Neural crest cell (in vitro differentiated cells): ENCODE results near the gene HMGCS2. TPM values are rescaled to one million over a fixed set of nuclear protein-coding genes. Genes with fewer than 3 reads are reported as not detected.

Experiments used
- DNase-seq: peaks from one replicate; pipeline ENCODE4 v3.0.0; 2021; ENCODE audit warnings: low read depth, mixed read lengths, low spot score
- H3K27ac Mint-ChIP-seq: one replicate; pipeline ENCODE4 v1.8.0; 2021; ENCODE audit warnings: mild to moderate bottlenecking, mixed read lengths; ENCODE audit not compliant: unreplicated experiment
- H3K27me3 Mint-ChIP-seq: 2 replicates; pipeline ENCODE4 v1.8.0; 2021; ENCODE audit warnings: low read depth, mild to moderate bottlenecking, mixed read lengths
- H3K36me3 Mint-ChIP-seq: 2 replicates; pipeline ENCODE4 v1.8.0; 2021; ENCODE audit warnings: low read depth, mild to moderate bottlenecking, mixed read lengths
- H3K4me1 Mint-ChIP-seq: 2 replicates; pipeline ENCODE4 v1.8.0; 2021; ENCODE audit warnings: mixed read lengths
- H3K4me3 Mint-ChIP-seq: one replicate; pipeline ENCODE4 v1.8.0; 2021; ENCODE audit warnings: mild to moderate bottlenecking, mixed read lengths
- H3K9me3 Mint-ChIP-seq: 2 replicates; pipeline ENCODE4 v1.8.0; 2021; ENCODE audit warnings: mixed read lengths
- CTCF ChIP-seq: fragments of 200-600 bp; sonication (generic); conservative IDR thresholded peaks from 2 replicates; pipeline ENCODE4 v1.5.0; 2021; ENCODE audit warnings: antibody characterized with exemption, mild to moderate bottlenecking
- total RNA-seq: library from RNA; stranded (reverse); gene quantifications from 2 replicates; pipeline ENCODE4 v1.2.1, GENCODE V29; 2021

Gene HMGCS2
- total RNA-seq, 1 donor from 2014 or later: not detected

GRCh38 chr1:119748040-119748439 is 20.7 kb downstream of the HMGCS2 start:
- H3K27me3 Mint-ChIP-seq: peaks cover 6% of the 10 kb centered on the region
- TF ChIP-seq CTCF: no peak
- peaks cover 2% of the 10 kb centered on the region for H3K9me3 Mint-ChIP-seq
- no peak for DNase-seq
- H3K27ac Mint-ChIP-seq: no peak overlapping the region
- H3K36me3 Mint-ChIP-seq: peaks cover 7% of the 10 kb centered on the region
- H3K4me3 Mint-ChIP-seq: no peak overlapping the region
- H3K4me1 Mint-ChIP-seq: peaks cover 9% of the 10 kb centered on the region

- peaks cover 2% of the 10 kb centered on the region for H3K9me3 Mint-ChIP-seq
- no peak overlapping the region for H3K4me3 Mint-ChIP-seq
- TF ChIP-seq CTCF: no peak
- H3K27ac Mint-ChIP-seq: no peak overlapping the region
- DNase-seq: no peak
- peaks cover 6% of the 10 kb centered on the region for H3K27me3 Mint-ChIP-seq
- peaks cover 8% of the 10 kb centered on the region for H3K36me3 Mint-ChIP-seq
- peaks cover 9% of the 10 kb centered on the region for H3K4me1 Mint-ChIP-seq
Measured at GRCh38 chr1:119747451-119747850, 21.3 kb downstream of the HMGCS2 start.

- H3K9me3 Mint-ChIP-seq: no peaks in the 10 kb centered on the region
- DNase-seq: no peak
- H3K27ac Mint-ChIP-seq: no peak overlapping the region
- no peak overlapping the region for H3K4me3 Mint-ChIP-seq
- H3K4me1 Mint-ChIP-seq: peaks cover 9% of the 10 kb centered on the region
- H3K27me3 Mint-ChIP-seq: peaks cover 5% of the 10 kb centered on the region
- no peak for TF ChIP-seq CTCF
- peaks cover 11% of the 10 kb centered on the region for H3K36me3 Mint-ChIP-seq
Measured at GRCh38 chr1:119745034-119745433, 23.7 kb downstream of the HMGCS2 start.

DNA sequence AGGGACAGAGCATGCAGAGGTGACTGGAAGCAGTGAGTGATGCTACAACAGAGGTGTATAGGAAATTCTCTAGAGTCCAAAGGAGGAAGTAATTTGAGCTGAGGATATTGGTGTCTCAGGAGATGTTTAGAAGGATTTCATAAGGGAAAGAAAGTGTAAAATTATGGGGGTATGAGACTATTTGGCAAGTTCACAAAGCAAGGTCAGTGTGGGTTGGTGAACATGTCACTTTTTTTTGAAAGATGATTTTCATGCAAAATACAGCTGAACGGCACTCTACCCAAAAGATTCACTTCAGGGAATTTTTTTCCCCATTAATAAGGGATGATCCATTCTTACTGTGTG is 24.1 kb downstream of the HMGCS2 start:
- no peak for DNase-seq
- TF ChIP-seq CTCF: no peak
- peaks cover 9% of the 10 kb centered on the region for H3K4me1 Mint-ChIP-seq

GRCh38 chr1:119743776-119744597 is 24.7 kb downstream of the HMGCS2 start:
- peaks cover 11% of the 10 kb centered on the region for H3K36me3 Mint-ChIP-seq
- H3K9me3 Mint-ChIP-seq: no peaks in the 10 kb centered on the region
- peak; percentile 87 for TF ChIP-seq CTCF
- DNase-seq: peak; percentile 42
- peak overlapping the region; percentile 6 for H3K4me3 Mint-ChIP-seq
- H3K27me3 Mint-ChIP-seq: no peaks in the 10 kb centered on the region
- peaks cover 9% of the 10 kb centered on the region for H3K4me1 Mint-ChIP-seq
- H3K27ac Mint-ChIP-seq: peak overlapping the region; percentile 69

More for the DNA sequence above, 24.1 kb downstream of the HMGCS2 start:
- Mint-ChIP-seq H3K9me3 (no peaks in the 10 kb centered on the region), H3K36me3 (peaks cover 11% of the 10 kb centered on the region), H3K4me3 (no peak overlapping the region), H3K27me3 (peaks cover under 1% of the 10 kb centered on the region), H3K27ac (no peak overlapping the region)
